ENCODE measurements around the gene ZFYVE1. TPM values are rescaled to one million over a fixed set of nuclear protein-coding genes. Genes with fewer than 3 reads are reported as not detected.

ZFYVE1 gene
- total RNA-seq (ENCODE audit: low replicate concordance), result 14.3 and 14.7 TPM in 2 replicates

GRCh38 chr14:73026845-73027542 lies at the start of gene ZFYVE1:
TSS of gene ZFYVE1 (minus strand) at chr14:73027106. CDS start at chr14:73024508, 2,598 bp downstream.
- Histone ChIP-seq H3K4me3 (peak within 1 kb of the TSS; percentile 84), H3K4me1 (peaks cover 13% of the 10 kb centered on the region), H3F3A (ENCODE audit: low read depth) (peaks cover 5% of the 10 kb centered on the region), H3K4me2 (peak within 1 kb of the TSS; percentile 74), H3K9me3 (ENCODE audit: low read depth) (no peaks in the 10 kb centered on the region), H3K36me3 (no peaks in the 10 kb centered on the region), H4K20me1 (ENCODE audit: low read depth) (peaks cover 5% of the 10 kb centered on the region), H2AFZ (replicated peaks) (peak within 1 kb of the TSS; percentile 89), H3K27ac (no peak within 1 kb of the TSS), H3K9ac (peak within 1 kb of the TSS; percentile 16), H3K79me2 (ENCODE audit: low read depth) (peaks cover 12% of the 10 kb centered on the region), H3K27me3 (no peaks in the 10 kb centered on the region)
- no peaks in the 10 kb centered on the region for H3K27me3 Mint-ChIP-seq (ENCODE audit: insufficient read depth, low read depth)
- peak; percentile 98 for DNase-seq (ENCODE audit: low spot score)
- H3K4me1 Mint-ChIP-seq, result peaks cover 18% of the 10 kb centered on the region
- peak within 1 kb of the TSS; percentile 96 for H3K4me3 Mint-ChIP-seq
- TF ChIP-seq EZH2phosphoT487 (IDR thresholded peaks at IDR 0.05), result no peak
- no peaks in the 10 kb centered on the region for H3K9me3 Mint-ChIP-seq
- H3K36me3 Mint-ChIP-seq, result peaks cover 3% of the 10 kb centered on the region
- peak within 1 kb of the TSS; percentile 85 for H3K27ac Mint-ChIP-seq

DNA sequence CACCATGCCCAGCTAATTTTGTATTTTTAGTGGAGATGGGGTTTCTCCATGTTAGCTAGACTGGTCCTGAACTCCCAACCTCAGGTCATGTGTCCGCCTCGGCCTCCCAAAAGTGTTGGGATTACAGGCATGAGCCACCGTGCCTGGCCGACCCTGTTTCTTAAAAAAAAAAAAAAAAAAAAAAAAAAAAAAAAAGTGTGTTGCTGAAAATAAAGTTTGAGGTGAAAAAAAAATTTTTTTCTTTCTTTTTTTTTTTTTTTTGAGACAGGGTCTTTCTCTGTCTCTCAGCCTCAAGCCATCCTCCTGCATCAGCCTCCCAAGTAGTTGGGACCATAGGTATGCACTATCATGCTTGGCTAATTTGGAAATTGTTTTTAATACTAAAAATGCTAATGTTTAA lies 42.7 kb upstream of the ZFYVE1 start:
- no peak overlapping the region for H3K27ac ChIP-seq
- H3K27ac Mint-ChIP-seq, result no peak overlapping the region
- no peaks in the 10 kb centered on the region for H3K4me1 Mint-ChIP-seq

GRCh38 chr14:73058922-73059673 lies 32.2 kb upstream of the ZFYVE1 start:
- H3K27me3 Mint-ChIP-seq (ENCODE audit: insufficient read depth, low read depth), result peaks cover 9% of the 10 kb centered on the region
- H3K36me3 ChIP-seq, result peaks cover 4% of the 10 kb centered on the region
- no peak for TF ChIP-seq EZH2phosphoT487 (IDR thresholded peaks at IDR 0.05)
- no peak for TF ChIP-seq EZH2 (IDR thresholded peaks at IDR 0.05)
- no peak for TF ChIP-seq CTCF (IDR thresholded peaks at IDR 0.05)
- peak overlapping the region; percentile 95 for H3K9ac ChIP-seq
- H3K4me1 ChIP-seq, result peaks cover 19% of the 10 kb centered on the region
- H3F3A ChIP-seq (ENCODE audit: low read depth), result peaks cover 17% of the 10 kb centered on the region
- peak overlapping the region; percentile 95 for H3K4me2 ChIP-seq
- no peak overlapping the region for H2AFZ ChIP-seq (replicated peaks)
- H4K20me1 ChIP-seq (ENCODE audit: low read depth), result peaks cover 50% of the 10 kb centered on the region
- H3K9me3 Mint-ChIP-seq, result no peaks in the 10 kb centered on the region
- H3K9me3 ChIP-seq (ENCODE audit: low read depth), result no peaks in the 10 kb centered on the region
- H3K4me3 Mint-ChIP-seq, result no peak overlapping the region
- peaks cover 25% of the 10 kb centered on the region for H3K4me1 Mint-ChIP-seq
- peak; percentile 48 for DNase-seq (ENCODE audit: low spot score)
- H3K27ac Mint-ChIP-seq, result peak overlapping the region; percentile 99
- peaks cover 60% of the 10 kb centered on the region for H3K79me2 ChIP-seq (ENCODE audit: low read depth)
- H3K27me3 ChIP-seq, result no peaks in the 10 kb centered on the region
- peak overlapping the region; percentile 96 for H3K27ac ChIP-seq
- H3K4me3 ChIP-seq, result peak overlapping the region; percentile 96
- peaks cover 14% of the 10 kb centered on the region for H3K36me3 Mint-ChIP-seq

More for the DNA sequence above, 42.7 kb upstream of the ZFYVE1 start:
- H3K36me3 Mint-ChIP-seq, result peaks cover 34% of the 10 kb centered on the region
- Histone ChIP-seq H4K20me1 (ENCODE audit: low read depth) (peaks cover 74% of the 10 kb centered on the region), H3K27me3 (no peaks in the 10 kb centered on the region), H3F3A (ENCODE audit: low read depth) (no peaks in the 10 kb centered on the region), H3K9ac (no peak overlapping the region), H3K4me2 (no peak overlapping the region), H3K4me3 (no peak overlapping the region), H2AFZ (replicated peaks) (no peak overlapping the region), H3K4me1 (no peaks in the 10 kb centered on the region), H3K79me2 (ENCODE audit: low read depth) (peaks cover 100% of the 10 kb centered on the region), H3K36me3 (no peaks in the 10 kb centered on the region), H3K9me3 (ENCODE audit: low read depth) (no peaks in the 10 kb centered on the region)
- no peaks in the 10 kb centered on the region for H3K27me3 Mint-ChIP-seq (ENCODE audit: insufficient read depth, low read depth)
- no peak overlapping the region for H3K4me3 Mint-ChIP-seq
- H3K9me3 Mint-ChIP-seq, result no peaks in the 10 kb centered on the region
- TF ChIP-seq EZH2phosphoT487 (IDR thresholded peaks at IDR 0.05) (no peak), CTCF (IDR thresholded peaks at IDR 0.05) (no peak), EZH2 (IDR thresholded peaks at IDR 0.05) (no peak)
- no peak for DNase-seq (ENCODE audit: low spot score)
